Left ventricle myocardium superior (tissue), 1 donor: ENCODE measurements around the gene PAK5. TPM values are rescaled to one million over a fixed set of nuclear protein-coding genes. Genes with fewer than 3 reads are reported as not detected.
"Not testable (repeated sequence)": the region's sequence is repeated elsewhere in the genome, so short reads cannot be mapped to it uniquely, and the experiment has no call there.

Experiments
- ATAC-seq: fragments of 200-7000 bp; cut with Tn5 transposase; one replicate; pipeline ENCODE4 v1.9.1; 2020; ENCODE audit warnings: mild to moderate bottlenecking, moderate library complexity
- DNase-seq: peaks from one replicate; pipeline ENCODE4 v3.0.0-alpha.2; 2020
- intact Hi-C: fragments of 100-400 bp; cut with micrococcal nuclease; formaldehyde crosslinking; loops from one replicate; pipeline ENCODE4 v1.11.0; 2022
- total RNA-seq: library from RNA; stranded (reverse); fragmentation: NEBNext Ultra II Directional; extraction: Animal tissue kit (Norgen Biotek cat#: 25700); gene quantifications from one replicate; pipeline ENCODE4 v1.2.1, GENCODE V29; 2021
- donor health status: DM: no; HTN: yes; CAD: no; lungs with severe emphysema.

Gene PAK5
- total RNA-seq, 1 donor from 2014 or later: not detected

DNA sequence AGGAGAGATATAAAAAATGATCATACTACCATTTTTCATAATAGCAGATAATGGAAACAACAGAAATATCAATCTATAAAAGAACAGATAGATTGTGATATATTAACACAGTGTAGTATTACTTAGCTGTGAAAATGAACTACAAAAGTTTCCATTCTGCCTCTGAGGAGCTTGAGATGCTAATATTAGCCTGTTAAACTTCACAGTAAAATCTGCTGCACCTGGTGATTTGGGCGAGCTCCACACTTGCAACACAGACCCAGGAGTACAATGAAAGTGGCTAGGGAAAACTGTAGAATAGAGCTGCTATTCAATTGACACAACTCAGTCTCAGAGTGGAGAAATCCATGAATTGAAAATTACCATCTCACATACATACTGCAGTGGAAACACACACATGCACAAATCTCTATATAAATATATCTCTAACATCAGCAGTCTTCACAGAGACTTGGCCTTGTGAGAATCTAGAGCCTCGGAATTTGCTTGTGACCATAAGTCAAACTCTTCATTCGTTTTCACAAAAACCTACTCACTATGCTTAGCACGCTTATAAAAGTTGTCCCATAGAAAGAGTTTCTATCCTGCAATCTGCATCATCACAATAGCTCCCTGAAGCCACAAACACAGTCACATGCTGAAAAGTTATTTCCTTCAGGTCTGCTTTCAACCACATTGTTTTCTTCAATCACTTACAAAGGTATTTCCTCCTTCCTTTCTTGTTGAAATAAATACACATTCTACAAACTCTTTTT lies 133.0 kb downstream of the PAK5 start:
- DNase-seq (no peak), ATAC-seq (no peak)
- intact Hi-C loops: no loop called here

GRCh38 chr20:9699181-9699580 lies 139.7 kb downstream of the PAK5 start:
- ATAC-seq: no peak
- no peak for DNase-seq
- intact Hi-C loops: no loop called here

GRCh38 chr20:9689041-9689440 lies 149.8 kb downstream of the PAK5 start:
- DNase-seq (no peak), ATAC-seq (no peak)
- intact Hi-C loops: no loop called here

- no peak for ATAC-seq
- no peak for DNase-seq
- intact Hi-C loops: no loop called here
Observed at GRCh38 chr20:9686866-9687265, 152.0 kb downstream of the PAK5 start.

- ATAC-seq (no peak), DNase-seq (no peak)
- intact Hi-C loops: no loop called here
Observed at GRCh38 chr20:9686455-9686854, 152.4 kb downstream of the PAK5 start.

GRCh38 chr20:9686001-9686400 lies 152.9 kb downstream of the PAK5 start:
- DNase-seq (no peak), ATAC-seq (no peak)
- intact Hi-C loops: no loop called here

GRCh38 chr20:9685011-9685410 lies 153.9 kb downstream of the PAK5 start:
- no peak for DNase-seq
- ATAC-seq: no peak
- intact Hi-C loops: no loop called here

GRCh38 chr20:9677100-9677623 lies 161.7 kb downstream of the PAK5 start:
- intact Hi-C loops: no loop called here

DNA sequence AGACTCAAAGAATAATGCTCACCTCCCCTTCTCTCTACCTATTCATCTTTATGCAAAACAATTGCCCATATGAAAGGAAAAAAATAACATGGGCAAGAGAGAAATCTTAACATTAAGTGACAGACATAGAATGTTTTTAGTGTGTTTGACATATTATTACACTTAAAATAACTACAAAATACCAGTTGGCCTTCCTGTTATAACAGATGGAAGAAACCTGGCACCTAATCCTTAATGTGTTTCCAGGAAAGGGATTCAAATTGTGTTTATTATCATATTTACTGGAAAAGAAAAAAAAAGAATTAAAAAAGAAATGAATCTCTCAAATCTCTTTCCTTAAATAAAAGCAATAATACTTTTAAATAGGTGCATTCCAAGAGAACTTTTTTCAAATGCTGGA lies 165.9 kb downstream of the PAK5 start:
- intact Hi-C loops: no loop called here

More at GRCh38 chr20:9677100-9677623, 161.7 kb downstream of the PAK5 start:
- ATAC-seq (no peak), DNase-seq (no peak)

DNA sequence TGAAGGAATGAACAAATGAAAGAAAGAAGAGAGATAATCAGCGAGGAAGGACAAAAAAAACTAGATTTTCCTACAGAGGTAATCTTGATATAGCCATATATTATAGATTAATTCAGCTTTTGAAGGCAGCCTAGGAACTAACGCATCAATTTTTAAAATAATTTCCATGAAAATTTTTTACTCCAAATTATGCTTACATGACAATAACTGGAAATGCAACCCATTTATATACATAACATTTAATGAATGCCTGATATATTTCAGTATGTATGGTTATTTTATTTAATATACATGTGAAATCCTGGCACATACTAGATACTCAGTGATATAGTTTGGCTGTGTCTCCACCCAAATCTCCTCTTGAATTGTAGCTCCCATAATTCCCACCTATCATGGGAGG lies 166.8 kb downstream of the PAK5 start:
- DNase-seq: no peak
- intact Hi-C loops: no loop called here
- ATAC-seq: no peak

More for the DNA sequence above, 165.9 kb downstream of the PAK5 start:
- ATAC-seq: no peak
- DNase-seq: no peak

- ATAC-seq: no peak
- no peak for DNase-seq
- intact Hi-C loops: no loop called here
Observed at GRCh38 chr20:9668381-9668780, 170.5 kb downstream of the PAK5 start.

DNA sequence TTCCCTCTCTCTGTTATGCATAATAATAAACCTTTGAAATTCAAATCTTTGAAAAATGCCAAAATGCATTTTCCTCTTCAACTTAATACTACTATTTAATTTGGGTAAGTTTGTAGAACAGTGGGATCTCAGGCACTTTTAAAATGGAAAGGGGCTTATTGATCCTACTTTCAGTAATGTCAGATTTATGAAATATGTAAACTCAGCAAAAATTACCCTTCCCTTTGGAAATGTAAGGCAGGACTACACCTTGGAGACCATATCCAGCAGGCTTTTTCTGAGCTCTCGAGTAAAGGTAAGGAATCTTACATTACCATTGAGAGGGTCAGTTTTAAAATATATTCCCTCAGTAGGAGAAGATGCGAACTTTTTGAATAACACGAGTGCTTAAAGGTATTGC lies 175.5 kb downstream of the PAK5 start:
- intact Hi-C loops: no loop called here
- DNase-seq: no peak
- no peak for ATAC-seq

DNA sequence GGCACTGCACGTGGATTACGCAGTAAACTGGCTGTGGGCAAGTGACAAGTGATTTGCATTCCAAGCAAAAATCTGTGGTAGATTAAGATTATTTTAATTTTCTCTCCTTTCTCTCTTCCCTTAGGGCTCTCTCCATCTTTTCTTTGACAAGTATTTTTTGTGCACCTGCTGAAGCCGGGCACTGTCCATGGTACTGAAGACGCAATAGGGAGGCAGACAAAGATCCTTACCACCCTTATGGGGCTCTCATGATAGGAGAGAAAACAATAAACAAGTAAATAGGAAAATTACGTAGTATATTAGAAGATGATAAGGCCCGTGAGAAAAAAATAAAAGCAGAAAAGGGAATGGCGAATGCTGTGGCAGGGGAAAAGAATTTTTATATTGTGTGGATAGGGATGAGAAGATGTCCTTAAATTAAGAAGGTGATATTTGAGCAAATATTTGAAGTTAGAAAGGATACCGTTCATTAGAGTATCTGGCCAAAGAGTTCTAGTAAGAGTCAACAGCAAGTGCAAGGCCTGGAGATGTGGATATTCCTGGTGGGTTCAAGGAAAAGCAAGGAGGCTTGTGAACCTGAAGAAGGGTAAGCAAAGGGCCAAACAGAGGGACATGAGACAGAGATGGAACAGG lies 178.5 kb downstream of the PAK5 start:
- DNase-seq: no peak
- intact Hi-C loops: no loop called here
- no peak for ATAC-seq

GRCh38 chr20:9647741-9648140 lies 191.1 kb downstream of the PAK5 start:
- intact Hi-C loops: no loop called here
- no peak for DNase-seq
- no peak for ATAC-seq

DNA sequence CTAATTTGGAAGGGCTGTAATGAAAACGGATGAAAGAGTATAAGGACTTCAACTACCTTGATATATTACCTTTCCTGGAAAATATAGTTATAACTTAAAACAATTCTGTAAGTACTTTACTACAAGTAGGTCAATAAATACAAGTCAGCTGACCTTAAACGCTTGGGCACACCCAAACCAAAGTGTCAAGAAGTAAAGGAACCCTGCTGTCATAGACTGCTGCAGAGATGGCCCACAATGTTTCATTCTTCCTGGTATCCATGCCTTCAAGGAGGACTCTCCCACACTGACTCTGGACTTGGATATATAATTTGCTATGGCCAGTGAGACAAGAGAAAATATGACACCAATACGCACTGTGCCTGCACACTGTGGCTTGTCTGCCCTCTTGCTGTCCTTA lies 192.5 kb downstream of the PAK5 start:
- intact Hi-C loops: no loop called here
- ATAC-seq (no peak), DNase-seq (no peak)

- no peak for ATAC-seq
Observed at GRCh38 chr20:9642882-9643281, 196.0 kb downstream of the PAK5 start.

GRCh38 chr20:9641499-9642000 lies 197.3 kb downstream of the PAK5 start:
- not testable (repeated sequence) for ATAC-seq

More at GRCh38 chr20:9642882-9643281, 196.0 kb downstream of the PAK5 start:
- intact Hi-C loops: no loop called here
- no peak for DNase-seq

GRCh38 chr20:9637889-9638288 lies 201.0 kb downstream of the PAK5 start:
- intact Hi-C loops: no loop called here
- ATAC-seq (no peak), DNase-seq (no peak)

More at GRCh38 chr20:9641499-9642000, 197.3 kb downstream of the PAK5 start:
- intact Hi-C loops, DNase-seq: not testable (repeated sequence)

GRCh38 chr20:9635750-9636149 lies 203.1 kb downstream of the PAK5 start:
- ATAC-seq (no peak), DNase-seq (no peak)
- intact Hi-C loops: no loop called here

- intact Hi-C loops: no loop called here
- ATAC-seq (no peak), DNase-seq (no peak)
Observed at GRCh38 chr20:9634327-9634726, 204.5 kb downstream of the PAK5 start.
